GM23248 (cell line): Measurements from ENCODE around the gene RAB8B. TPM values are rescaled to one million over a fixed set of nuclear protein-coding genes. Genes with fewer than 3 reads are reported as not detected.

Experiments
- DNase-seq: peaks from one replicate; pipeline ENCODE4 v3.0.0-alpha.2; 2015
- H2AFZ ChIP-seq: fragments of 200-600 bp; sonication (generic); 2 replicates; pipeline ENCODE4 v1.6.1; 2016; ENCODE audit warnings: antibody characterized with exemption
- H3F3A ChIP-seq: fragments of 200-600 bp; sonication (generic); 2 replicates; pipeline ENCODE4 v1.6.1; 2016; ENCODE audit warnings: mild to moderate bottlenecking, antibody characterized with exemption, mixed run types; ENCODE audit not compliant: insufficient read depth
- H3K27ac ChIP-seq: fragments of 200-600 bp; sonication (generic); 2 replicates; pipeline ENCODE4 v1.5.1; 2016; ENCODE audit warnings: mild to moderate bottlenecking
- H3K27me3 ChIP-seq: fragments of 200-600 bp; sonication (generic); replicated peaks from 2 replicates; pipeline ENCODE4 v1.6.1; 2016; ENCODE audit warnings: mild to moderate bottlenecking; ENCODE audit not compliant: insufficient read depth
- H3K36me3 ChIP-seq: fragments of 200-600 bp; sonication (generic); 2 replicates; pipeline ENCODE4 v1.6.1; 2016; ENCODE audit warnings: low read depth, mild to moderate bottlenecking
- H3K4me1 ChIP-seq: fragments of 200-600 bp; sonication (generic); 2 replicates; pipeline ENCODE4 v1.6.1; 2016; ENCODE audit warnings: mild to moderate bottlenecking; ENCODE audit not compliant: insufficient read depth
- H3K4me2 ChIP-seq: fragments of 200-600 bp; sonication (generic); one replicate; pipeline ENCODE4 v1.6.1; 2016; ENCODE audit warnings: mild to moderate bottlenecking; ENCODE audit not compliant: unreplicated experiment
- H3K4me3 ChIP-seq: fragments of 200-600 bp; sonication (generic); 2 replicates; pipeline ENCODE4 v1.5.1; 2016; ENCODE audit warnings: mild to moderate bottlenecking
- H3K79me2 ChIP-seq: fragments of 200-600 bp; sonication (generic); 2 replicates; pipeline ENCODE4 v1.6.1; 2016; ENCODE audit warnings: mild to moderate bottlenecking; ENCODE audit not compliant: insufficient read depth
- H3K9ac ChIP-seq: fragments of 200-600 bp; sonication (generic); 2 replicates; pipeline ENCODE4 v1.6.1; 2016; ENCODE audit warnings: mild to moderate bottlenecking
- H3K9me2 ChIP-seq: fragments of 200-600 bp; sonication (generic); 2 replicates; pipeline ENCODE4 v1.6.1; 2016; ENCODE audit warnings: mixed run types, mild to moderate bottlenecking, moderate library complexity; ENCODE audit not compliant: insufficient read depth
- H3K9me3 ChIP-seq: fragments of 200-600 bp; sonication (generic); one replicate; pipeline ENCODE4 v1.6.1; 2017; ENCODE audit warnings: low read depth
- H4K20me1 ChIP-seq: fragments of 200-600 bp; sonication (generic); 2 replicates; pipeline ENCODE4 v1.6.0; 2016; ENCODE audit not compliant: insufficient read depth
- EZH2 ChIP-seq: fragments of 200-600 bp; sonication (generic); IDR thresholded peaks from 2 replicates; pipeline ENCODE4 v1.6.1; 2018; ENCODE audit warnings: antibody characterized with exemption, mild to moderate bottlenecking; ENCODE audit not compliant: insufficient read depth, poor library complexity, severe bottlenecking
- EZH2phosphoT487 ChIP-seq: fragments of 200-600 bp; sonication (generic); IDR thresholded peaks from 2 replicates; pipeline ENCODE4 v1.6.1; 2018; ENCODE audit warnings: antibody characterized with exemption, moderate library complexity, mild to moderate bottlenecking, low read depth; ENCODE audit not compliant: insufficient read depth
- WGBS, 2 experiments: methylation state at CpG; one replicate each; pipeline ENCODE4 v1.1.6; 2015 to 2017; ENCODE audit warnings: low lambda C conversion rate in 2 of 2, low coverage in 1 of 2; ENCODE audit errors: missing lambda C conversion rate in 2 of 2; 5-methylcytosine and 5-hydroxymethylcytosine counted together
- in situ Hi-C: fragments of 300-500 bp; cut with MboI; formaldehyde crosslinking; loops from 2 replicates; pipeline ENCODE4 v1.15.0; 2020
- polyA plus RNA-seq: library from polyadenylated mRNA; unstranded; fragments of >200 nt; fragmentation: Nextera tagmentation; extraction: Ambion mirVana; gene quantifications from 2 replicates; pipeline ENCODE4 v1.2.1, GENCODE V29; 2016
- total RNA-seq: library from RNA; depleted of rRNA; stranded (reverse); fragments of >200 nt; shearing (Covaris generic); gene quantifications from 2 replicates; pipeline ENCODE4 v1.2.3, GENCODE V29; 2014

RAB8B gene
- total and polyA plus RNA-seq, 2 experiments from 2014 or later, result 43.6 to 54.3 TPM

DNA sequence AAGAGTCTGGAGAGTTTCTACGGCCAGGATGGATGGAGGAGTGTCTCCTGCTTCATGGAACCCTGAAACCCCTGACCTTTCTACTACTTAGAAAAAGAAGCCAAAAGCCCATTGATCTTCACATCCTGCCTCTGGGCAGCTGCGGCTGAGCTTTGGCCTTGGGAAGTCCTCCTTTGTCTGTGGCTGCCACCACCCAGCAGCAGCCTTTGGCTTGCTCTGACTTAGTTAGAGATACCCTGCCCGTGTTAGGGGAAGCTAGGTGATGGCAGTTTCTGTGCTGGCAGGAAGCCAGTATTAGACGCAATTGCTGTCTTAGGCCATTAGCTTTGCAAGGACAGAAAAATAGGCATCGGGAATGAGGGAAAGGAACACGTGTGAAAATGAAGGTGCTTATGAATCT, 106.8 kb downstream of the RAB8B start:
- H3K9me2 ChIP-seq, result no peaks in the 10 kb centered on the region
- no peaks in the 10 kb centered on the region for H3K27me3 ChIP-seq
- 80% methylated on average over 6 of the region's 6 CpGs for WGBS, 2 experiments
- no peak for DNase-seq
- in situ Hi-C loops, result no loop called here
- no peak overlapping the region for H3K27ac ChIP-seq
- no peaks in the 10 kb centered on the region for H3K9me3 ChIP-seq
- peaks cover 14% of the 10 kb centered on the region for H3F3A ChIP-seq
- no peak for TF ChIP-seq EZH2phosphoT487
- TF ChIP-seq EZH2, result no peak
- H3K79me2 ChIP-seq, result no peaks in the 10 kb centered on the region
- H3K4me3 ChIP-seq, result no peak overlapping the region
- peaks cover 16% of the 10 kb centered on the region for H3K4me1 ChIP-seq
- no peak overlapping the region for H3K4me2 ChIP-seq
- no peak overlapping the region for H2AFZ ChIP-seq
- no peak overlapping the region for H3K9ac ChIP-seq
- peaks cover 8% of the 10 kb centered on the region; the same call in 1 of the 2 replicates for H3K36me3 ChIP-seq
- H4K20me1 ChIP-seq, result no peaks in the 10 kb centered on the region

DNA sequence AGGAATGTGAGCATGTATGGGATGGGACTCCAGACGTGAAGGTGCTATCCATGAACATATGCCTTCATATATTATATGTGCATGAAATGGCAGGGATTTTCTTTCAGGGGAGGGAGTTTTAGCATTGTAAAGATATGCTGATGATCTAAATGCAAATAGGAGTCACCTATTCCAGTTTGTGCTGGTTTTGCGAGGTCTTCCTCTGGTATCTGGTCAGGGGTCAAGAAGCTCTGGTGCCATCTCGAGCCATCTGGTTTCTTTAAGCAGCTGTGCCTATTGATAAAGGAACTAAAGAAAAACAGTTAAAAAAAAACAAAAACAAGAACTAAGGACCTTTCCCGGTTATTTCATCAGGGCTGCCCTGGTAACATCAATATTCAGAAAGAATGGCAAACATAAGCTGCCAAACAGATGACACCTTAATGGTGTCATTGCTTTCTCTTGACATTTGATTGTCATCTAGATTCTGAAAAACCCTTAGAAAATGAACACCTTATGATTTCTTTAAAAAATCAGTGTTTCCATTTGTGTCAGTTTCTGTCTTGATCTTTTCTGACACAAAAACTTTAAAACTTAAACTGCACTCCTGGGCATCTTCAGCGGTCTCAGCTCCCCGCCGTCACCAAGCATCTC, 110.7 kb downstream of the RAB8B start:
- in situ Hi-C loops, result no loop called here
- no peaks in the 10 kb centered on the region for H3K9me3 ChIP-seq
- H3K27ac ChIP-seq, result no peak overlapping the region

DNA sequence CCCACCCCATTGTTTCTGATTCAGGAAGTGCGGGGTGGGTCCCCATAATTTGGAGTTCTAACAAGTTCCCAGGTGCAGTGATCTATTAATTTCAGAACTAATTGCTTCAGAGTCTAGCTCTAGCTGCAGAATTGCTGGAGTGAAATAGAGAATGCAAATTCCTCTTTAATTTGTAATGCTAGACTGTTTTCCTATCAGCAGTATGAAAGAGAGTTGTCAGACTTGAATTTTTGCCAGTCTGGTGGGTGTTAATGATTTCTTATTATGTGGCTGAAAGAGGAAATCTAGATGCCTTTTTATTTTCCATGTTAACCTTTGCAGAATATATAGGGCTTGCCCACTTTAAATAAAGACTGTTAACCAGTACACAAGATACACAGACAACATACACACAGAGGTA, 111.7 kb downstream of the RAB8B start:
- Histone ChIP-seq H3K9me3 (no peaks in the 10 kb centered on the region), H3K4me2 (no peak overlapping the region), H3K27me3 (no peaks in the 10 kb centered on the region), H3K4me1 (0 out of 2 replicates have a peak, but pooled peaks cover 4% of the 10 kb centered on the region), H2AFZ (no peak overlapping the region), H3K36me3 (peaks cover 30% of the 10 kb centered on the region; the same call in 1 of the 2 replicates), H4K20me1 (no peaks in the 10 kb centered on the region), H3K9ac (no peak overlapping the region), H3K4me3 (no peak overlapping the region), H3K9me2 (no peaks in the 10 kb centered on the region), H3K27ac (no peak overlapping the region), H3F3A (no peaks in the 10 kb centered on the region), H3K79me2 (no peaks in the 10 kb centered on the region)
- DNase-seq, result no peak
- in situ Hi-C loops, result no loop called here
- no peak for TF ChIP-seq EZH2
- no peak for TF ChIP-seq EZH2phosphoT487
- WGBS, 2 experiments, result 95 to 100% methylated on average over 1 of the region's 1 CpG

More for the DNA sequence above, 110.7 kb downstream of the RAB8B start:
- Histone ChIP-seq H3K27me3 (no peaks in the 10 kb centered on the region), H3K9me2 (no peaks in the 10 kb centered on the region), H3K9ac (no peak overlapping the region), H3K4me3 (no peak overlapping the region), H3K4me1 (0 out of 2 replicates have a peak, but pooled peaks cover 4% of the 10 kb centered on the region), H3K4me2 (no peak overlapping the region), H3F3A (no peaks in the 10 kb centered on the region), H4K20me1 (no peaks in the 10 kb centered on the region), H2AFZ (no peak overlapping the region), H3K36me3 (peaks cover 19% of the 10 kb centered on the region; the same call in 1 of the 2 replicates), H3K79me2 (no peaks in the 10 kb centered on the region)
- TF ChIP-seq EZH2phosphoT487, result no peak
- no peak for TF ChIP-seq EZH2
- 94% methylated on average over 7 of the region's 7 CpGs for WGBS, 2 experiments
- no peak for DNase-seq

- no peaks in the 10 kb centered on the region for H3K9me2 ChIP-seq
- H3K4me3 ChIP-seq, result no peak overlapping the region
- H3K27me3 ChIP-seq, result no peaks in the 10 kb centered on the region
- no peaks in the 10 kb centered on the region for H4K20me1 ChIP-seq
- no peaks in the 10 kb centered on the region for H3K79me2 ChIP-seq
- TF ChIP-seq EZH2 (no peak), EZH2phosphoT487 (no peak)
- no peak overlapping the region for H3K27ac ChIP-seq
- H3K9ac ChIP-seq, result no peak overlapping the region
- no peak overlapping the region for H3K4me2 ChIP-seq
- no peaks in the 10 kb centered on the region for H3K9me3 ChIP-seq
- peaks cover 31% of the 10 kb centered on the region; the same call in 1 of the 2 replicates for H3K36me3 ChIP-seq
- no peak overlapping the region for H2AFZ ChIP-seq
- no peak for DNase-seq
- H3F3A ChIP-seq, result no peaks in the 10 kb centered on the region
- in situ Hi-C loops, result no loop called here
- H3K4me1 ChIP-seq, result 0 out of 2 replicates have a peak, but pooled peaks cover 4% of the 10 kb centered on the region
- 75 to 82% methylated on average over 5 of the region's 5 CpGs for WGBS, 2 experiments
Observed at GRCh38 chr15:63305260-63305659, 115.9 kb downstream of the RAB8B start.
